Upper lobe of right lung (tissue), 1 donor: Measurements from ENCODE around the gene PDE9A. TPM values are rescaled to one million over a fixed set of nuclear protein-coding genes. Genes with fewer than 3 reads are reported as not detected.

Experiments
- ATAC-seq: fragments of 200-7000 bp; cut with Tn5 transposase; one replicate; pipeline ENCODE4 v1.9.1; 2020; ENCODE audit warnings: mild to moderate bottlenecking, moderate library complexity
- DNase-seq: peaks from one replicate; pipeline ENCODE4 v3.0.0-alpha.2; 2020
- H3K27ac ChIP-seq: fragments of 200-600 bp; one replicate; pipeline ENCODE4 v1.8.0; 2022
- H3K27me3 ChIP-seq: fragments of 200-600 bp; one replicate; pipeline ENCODE4 v1.8.0; 2022; ENCODE audit warnings: mild to moderate bottlenecking
- H3K36me3 ChIP-seq: fragments of 200-600 bp; one replicate; pipeline ENCODE4 v1.8.0; 2022
- H3K4me1 ChIP-seq: fragments of 200-600 bp; one replicate; pipeline ENCODE4 v1.8.0; 2022
- H3K4me3 ChIP-seq: fragments of 200-600 bp; one replicate; pipeline ENCODE4 v1.8.0; 2022; ENCODE audit warnings: mild to moderate bottlenecking
- H3K9me3 ChIP-seq: fragments of 200-600 bp; one replicate; pipeline ENCODE4 v1.8.0; 2022
- intact Hi-C: fragments of 100-400 bp; cut with DNase I; formaldehyde crosslinking; loops from one replicate; pipeline ENCODE4 v1.11.0; 2022
- long read RNA-seq: library from polyadenylated mRNA; unstranded; transcript quantifications from one replicate; pipeline ENCODE4 v2.0.0, GENCODE V29; 2021
- total RNA-seq: library from RNA; stranded (reverse); fragmentation: NEBNext Ultra II Directional; extraction: Animal tissue kit (Norgen Biotek cat#: 25700); gene quantifications from one replicate; pipeline ENCODE4 v1.2.1, GENCODE V29; 2021
- TF ChIP-seq, protein P1 (sequence below): fragments of 200-600 bp; IDR thresholded peaks from one replicate; pipeline ENCODE4 v1.8.0; 2022; ENCODE audit warnings: antibody characterized with exemption
- donor health status: DM: no; HTN: yes; CAD: no; lungs with severe emphysema.

Gene PDE9A
- 15.3 TPM for total RNA-seq
- long read RNA-seq, partial matches to known transcripts: 0 of 7 reads
- long read RNA-seq, other reads (novel, unspliced or antisense): 3 of 7 reads

DNA sequence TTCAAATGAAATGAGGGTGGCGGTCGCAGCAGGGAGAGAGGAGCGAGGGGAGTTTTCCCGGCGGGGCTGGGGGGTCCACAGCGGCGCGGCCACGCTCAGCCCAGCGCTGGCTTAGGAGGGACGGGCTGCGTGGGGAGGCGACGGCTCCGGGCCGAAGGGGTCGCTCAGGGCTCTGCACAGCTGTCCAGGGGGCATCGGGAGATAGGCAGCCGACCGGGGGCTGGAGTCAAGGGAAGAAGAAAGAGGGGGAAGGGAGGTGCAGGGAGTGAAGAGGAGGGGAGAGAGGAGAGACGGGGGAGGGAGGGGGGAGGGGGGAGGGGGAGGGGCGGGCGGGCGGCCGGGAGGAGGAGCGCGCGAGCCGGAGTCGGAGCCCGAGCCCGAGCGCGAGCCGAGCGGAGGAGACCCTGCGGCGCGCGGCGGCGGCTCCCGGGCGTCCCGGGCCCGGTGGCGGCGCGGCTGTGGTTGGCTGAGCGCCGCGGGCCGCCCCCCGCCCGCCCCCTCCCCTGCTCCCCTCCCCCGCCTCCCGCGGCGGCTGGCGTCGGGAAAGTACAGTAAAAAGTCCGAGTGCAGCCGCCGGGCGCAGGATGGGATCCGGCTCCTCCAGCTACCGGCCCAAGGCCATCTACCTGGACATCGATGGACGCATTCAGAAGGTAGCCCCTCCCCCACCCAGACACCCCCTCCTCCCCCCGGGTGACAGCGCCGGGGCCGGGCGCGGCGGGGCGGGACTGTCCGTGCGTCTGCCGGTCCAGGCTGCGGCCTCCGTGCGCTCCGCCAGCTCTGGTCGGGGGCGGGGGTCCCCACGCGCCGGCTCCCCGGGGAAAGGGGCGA, at the start of gene PDE9A:
Gene PDE9A (plus strand): TSS at position 391 of the 831 bp plus-strand sequence. CDS start 194 bp downstream, at position 585.
- DNase-seq (peak; percentile 70), ATAC-seq (peak; percentile 30)
- Histone ChIP-seq H3K36me3 (no peaks in the 10 kb centered on the region), H3K27ac (no peak within 1 kb of the TSS), H3K4me3 (peak within 1 kb of the TSS; percentile 66), H3K4me1 (peaks cover 27% of the 10 kb centered on the region), H3K9me3 (no peaks in the 10 kb centered on the region), H3K27me3 (peaks cover 4% of the 10 kb centered on the region)
- TF ChIP-seq, protein P1, sequence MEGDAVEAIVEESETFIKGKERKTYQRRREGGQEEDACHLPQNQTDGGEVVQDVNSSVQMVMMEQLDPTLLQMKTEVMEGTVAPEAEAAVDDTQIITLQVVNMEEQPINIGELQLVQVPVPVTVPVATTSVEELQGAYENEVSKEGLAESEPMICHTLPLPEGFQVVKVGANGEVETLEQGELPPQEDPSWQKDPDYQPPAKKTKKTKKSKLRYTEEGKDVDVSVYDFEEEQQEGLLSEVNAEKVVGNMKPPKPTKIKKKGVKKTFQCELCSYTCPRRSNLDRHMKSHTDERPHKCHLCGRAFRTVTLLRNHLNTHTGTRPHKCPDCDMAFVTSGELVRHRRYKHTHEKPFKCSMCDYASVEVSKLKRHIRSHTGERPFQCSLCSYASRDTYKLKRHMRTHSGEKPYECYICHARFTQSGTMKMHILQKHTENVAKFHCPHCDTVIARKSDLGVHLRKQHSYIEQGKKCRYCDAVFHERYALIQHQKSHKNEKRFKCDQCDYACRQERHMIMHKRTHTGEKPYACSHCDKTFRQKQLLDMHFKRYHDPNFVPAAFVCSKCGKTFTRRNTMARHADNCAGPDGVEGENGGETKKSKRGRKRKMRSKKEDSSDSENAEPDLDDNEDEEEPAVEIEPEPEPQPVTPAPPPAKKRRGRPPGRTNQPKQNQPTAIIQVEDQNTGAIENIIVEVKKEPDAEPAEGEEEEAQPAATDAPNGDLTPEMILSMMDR: no peak
- intact Hi-C loops: loop anchor here (10.0 kb wide), 1 partner anchor 161 kb away; no protein-coding TSS in a partner anchor

DNA sequence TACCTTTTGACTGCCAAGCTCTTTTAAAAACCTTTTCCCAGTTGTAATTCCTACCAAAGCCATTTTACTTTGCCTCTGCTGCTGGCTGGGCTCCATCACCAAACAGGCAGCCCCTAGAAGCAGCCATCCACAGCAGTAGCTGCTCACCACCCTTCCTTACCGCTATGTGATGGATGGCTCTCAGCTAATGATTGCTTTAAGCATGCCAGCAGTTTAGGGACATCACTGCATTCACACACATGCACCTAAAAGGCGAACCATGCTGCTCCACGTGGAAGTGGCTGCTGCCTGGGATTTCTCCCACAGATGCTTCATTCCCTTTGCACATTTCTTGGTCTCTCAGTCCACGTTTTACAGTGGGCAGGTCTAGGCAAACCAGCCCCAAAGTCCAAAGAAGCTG, 46.3 kb upstream of the PDE9A start:
- no peak overlapping the region for H3K4me3 ChIP-seq
- ATAC-seq (peak; percentile 8), DNase-seq (peak; percentile 15)
- H3K27me3 ChIP-seq: no peaks in the 10 kb centered on the region
- intact Hi-C loops: no loop called here
- H3K27ac ChIP-seq: no peak overlapping the region
- no peaks in the 10 kb centered on the region for H3K36me3 ChIP-seq
- no peaks in the 10 kb centered on the region for H3K9me3 ChIP-seq
- H3K4me1 ChIP-seq: no peaks in the 10 kb centered on the region
- TF ChIP-seq, protein P1: no peak

DNA sequence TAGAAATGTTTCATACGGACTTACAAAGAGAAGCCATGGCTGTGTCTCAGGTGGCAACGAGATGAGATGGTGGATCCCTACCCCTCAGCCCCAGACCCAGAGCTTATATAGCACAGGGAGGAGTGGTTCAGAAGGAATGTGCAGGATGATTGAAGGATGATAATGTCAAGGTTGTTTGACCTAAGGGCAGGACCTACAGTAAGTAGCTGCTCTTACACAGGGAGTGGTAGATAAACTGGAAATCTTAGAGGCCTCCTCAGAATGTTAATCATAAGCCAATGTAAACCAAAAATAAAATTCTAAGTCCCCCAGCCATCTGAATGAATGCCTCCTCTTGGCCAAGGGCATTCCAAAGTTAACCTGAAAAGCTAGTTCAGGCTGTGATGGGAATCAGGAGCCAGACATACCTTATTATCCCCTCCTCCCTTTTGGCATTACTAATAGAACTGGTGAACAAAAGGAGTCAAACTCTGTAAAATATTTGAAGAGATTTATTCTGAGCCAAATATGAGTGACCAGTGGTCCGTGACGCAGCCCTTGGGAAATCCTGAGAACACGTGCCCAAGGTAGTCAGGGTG, 45.8 kb upstream of the PDE9A start:
- intact Hi-C loops: no loop called here
- Histone ChIP-seq H3K4me1 (no peaks in the 10 kb centered on the region), H3K27ac (no peak overlapping the region), H3K9me3 (no peaks in the 10 kb centered on the region), H3K36me3 (no peaks in the 10 kb centered on the region), H3K27me3 (no peaks in the 10 kb centered on the region), H3K4me3 (no peak overlapping the region)
- DNase-seq (peak; percentile 46), ATAC-seq (peak; percentile 90)
- TF ChIP-seq, protein P1: no peak

DNA sequence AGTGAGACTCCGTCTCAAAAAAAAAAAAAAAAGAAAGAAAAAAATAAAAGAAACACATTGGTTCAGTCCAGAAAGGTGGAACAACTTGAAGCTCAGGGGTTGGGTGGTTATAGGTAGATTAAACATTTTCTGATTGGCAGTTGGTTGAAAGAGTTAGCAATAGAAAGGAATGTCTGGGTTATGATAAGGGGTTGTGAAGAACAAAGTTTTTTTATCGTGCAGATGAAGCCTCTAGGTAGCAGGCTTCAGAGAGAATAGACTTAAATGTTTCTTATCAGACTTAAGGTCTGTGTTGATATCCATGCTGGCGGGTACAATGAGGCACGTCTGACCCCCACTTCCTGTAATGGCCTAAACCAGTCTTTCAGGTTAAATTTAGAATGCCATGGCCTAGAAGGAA, 45.0 kb upstream of the PDE9A start:
- intact Hi-C loops: no loop called here
- Histone ChIP-seq H3K4me3 (no peak overlapping the region), H3K4me1 (no peaks in the 10 kb centered on the region), H3K27ac (no peak overlapping the region), H3K27me3 (no peaks in the 10 kb centered on the region), H3K9me3 (no peaks in the 10 kb centered on the region), H3K36me3 (no peaks in the 10 kb centered on the region)
- TF ChIP-seq, protein P1: no peak
- DNase-seq (no peak), ATAC-seq (no peak)

DNA sequence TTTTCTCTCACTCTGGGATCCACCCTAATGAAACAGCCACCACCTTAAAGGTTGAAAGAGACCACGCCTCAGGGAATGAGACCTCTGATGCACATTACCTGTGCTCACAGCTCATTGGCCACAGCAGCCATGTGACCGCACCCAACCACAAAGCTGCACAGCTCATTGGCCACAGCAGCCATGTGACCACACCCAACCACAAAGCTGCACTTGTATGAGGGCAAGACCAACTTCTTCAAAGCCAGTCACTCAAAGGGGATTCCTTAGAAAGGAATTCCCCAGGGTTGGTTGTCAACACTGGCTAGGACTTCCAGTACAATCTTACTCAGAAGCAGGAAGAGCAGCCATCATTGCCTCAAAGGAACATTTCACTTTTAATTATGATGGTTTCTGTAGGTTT, 43.6 kb upstream of the PDE9A start:
- intact Hi-C loops: no loop called here
- TF ChIP-seq, protein P1: no peak
- peak; percentile 32 for DNase-seq
- no peak for ATAC-seq
- Histone ChIP-seq H3K36me3 (no peaks in the 10 kb centered on the region), H3K4me1 (no peaks in the 10 kb centered on the region), H3K9me3 (no peaks in the 10 kb centered on the region), H3K27me3 (no peaks in the 10 kb centered on the region), H3K27ac (no peak overlapping the region), H3K4me3 (no peak overlapping the region)
